H9 (cell line): ENCODE results near the gene MPZL3. TPM values are rescaled to one million over a fixed set of nuclear protein-coding genes. Genes with fewer than 3 reads are reported as not detected.

Experiments used
- DNase-seq: peaks from one replicate; pipeline ENCODE4 v3.0.0-alpha.2; 2017
- H2AFZ ChIP-seq: one replicate; pipeline ENCODE4 v1.6.1; 2013; ENCODE audit warnings: mild to moderate bottlenecking, low read length, control low read depth, moderate library complexity
- H2AK5ac ChIP-seq: 2 replicates; pipeline ENCODE4 v1.6.1; 2013; ENCODE audit warnings: low read length, control low read depth, mixed read lengths; ENCODE audit not compliant: insufficient read length
- H2BK120ac ChIP-seq: one replicate; pipeline ENCODE4 v1.6.1; 2013; ENCODE audit warnings: low read depth, mild to moderate bottlenecking, low read length, control low read depth, inconsistent platforms; ENCODE audit not compliant: poor library complexity, severe bottlenecking
- H2BK12ac ChIP-seq: 2 replicates; pipeline ENCODE4 v1.6.1; 2013; ENCODE audit warnings: low read length, control low read depth, mixed read lengths, low read depth; ENCODE audit not compliant: insufficient read length
- H2BK15ac ChIP-seq: 2 replicates; pipeline ENCODE4 v1.6.1; 2013; ENCODE audit warnings: low read depth, low read length, control low read depth
- H2BK20ac ChIP-seq: one replicate; pipeline ENCODE4 v1.6.1; 2013; ENCODE audit warnings: low read depth, mild to moderate bottlenecking, low read length, control low read depth, inconsistent platforms; ENCODE audit not compliant: poor library complexity, severe bottlenecking
- H2BK5ac ChIP-seq: 2 replicates; pipeline ENCODE4 v1.6.1; 2013; ENCODE audit warnings: low read length, control low read depth, mixed read lengths; ENCODE audit not compliant: insufficient read length
- H3K14ac ChIP-seq: 2 replicates; pipeline ENCODE4 v1.6.1; 2013; ENCODE audit warnings: low read length, control low read depth; ENCODE audit not compliant: insufficient read depth
- H3K18ac ChIP-seq: 2 replicates; pipeline ENCODE4 v1.6.1; 2013; ENCODE audit warnings: low read depth, mild to moderate bottlenecking, mixed read lengths, low read length, control low read depth; ENCODE audit not compliant: insufficient read length
- H3K23ac ChIP-seq: 2 replicates; pipeline ENCODE4 v1.6.1; 2013; ENCODE audit warnings: low read length, control low read depth, mixed read lengths, low read depth; ENCODE audit not compliant: insufficient read length
- H3K23me2 ChIP-seq: 2 replicates; pipeline ENCODE4 v1.6.1; 2013; ENCODE audit warnings: low read depth, mild to moderate bottlenecking, mixed read lengths, low read length, control low read depth; ENCODE audit not compliant: insufficient read length, poor library complexity, severe bottlenecking
- H3K27ac ChIP-seq: 2 replicates; pipeline ENCODE4 v1.5.1; 2013; ENCODE audit warnings: low read length, control low read depth, mixed read lengths, low read depth; ENCODE audit not compliant: insufficient read length
- H3K27me3 ChIP-seq: 2 replicates; pipeline ENCODE4 v1.6.1; 2013; ENCODE audit warnings: low read length, control low read depth, inconsistent platforms; ENCODE audit not compliant: insufficient read depth
- H3K4ac ChIP-seq: 2 replicates; pipeline ENCODE4 v1.6.1; 2013; ENCODE audit warnings: low read depth, mild to moderate bottlenecking, control low read depth, inconsistent platforms, low read length, moderate library complexity
- H3K4me1 ChIP-seq: 2 replicates; pipeline ENCODE4 v1.6.1; 2013; ENCODE audit warnings: low read length, control low read depth, inconsistent platforms; ENCODE audit not compliant: insufficient read depth
- H3K4me2 ChIP-seq: 2 replicates; pipeline ENCODE4 v1.6.1; 2013; ENCODE audit warnings: low read length, control low read depth, mixed read lengths; ENCODE audit not compliant: insufficient read length, insufficient read depth
- H3K56ac ChIP-seq: 2 replicates; pipeline ENCODE4 v1.6.1; 2013; ENCODE audit warnings: low read depth, mild to moderate bottlenecking, mixed read lengths, low read length, control low read depth; ENCODE audit not compliant: insufficient read length
- H3K79me1 ChIP-seq: 2 replicates; pipeline ENCODE4 v1.6.1; 2013; ENCODE audit warnings: low read depth, mild to moderate bottlenecking, moderate library complexity, low read length, control low read depth, inconsistent platforms; ENCODE audit not compliant: insufficient read depth, poor library complexity, severe bottlenecking
- H3K79me2 ChIP-seq: 2 replicates; pipeline ENCODE4 v1.6.1; 2013; ENCODE audit warnings: low read length, control low read depth, inconsistent platforms; ENCODE audit not compliant: insufficient read depth
- H3K9ac ChIP-seq: 2 replicates; pipeline ENCODE4 v1.6.1; 2013; ENCODE audit warnings: low read length, control low read depth, mixed read lengths; ENCODE audit not compliant: insufficient read length; ENCODE audit errors: extremely low read depth
- H3K9me3 ChIP-seq: one replicate; pipeline ENCODE4 v1.6.1; 2013; ENCODE audit warnings: low read depth, low read length, inconsistent platforms; ENCODE audit not compliant: control insufficient read depth
- H3T11ph ChIP-seq: one replicate; pipeline ENCODE4 v1.6.1; 2013; ENCODE audit warnings: mild to moderate bottlenecking, low read length, control low read depth, inconsistent platforms
- H4K20me1 ChIP-seq: one replicate; pipeline ENCODE4 v1.6.1; 2013; ENCODE audit not compliant: control insufficient read depth, insufficient read length, insufficient read depth
- H4K5ac ChIP-seq: 2 replicates; pipeline ENCODE4 v1.6.1; 2013; ENCODE audit warnings: low read depth, mild to moderate bottlenecking, mixed read lengths, low read length, control low read depth; ENCODE audit not compliant: insufficient read length
- H4K8ac ChIP-seq: replicated peaks from 2 replicates; pipeline ENCODE4 v1.6.1; 2013; ENCODE audit warnings: low read length, control low read depth, mixed read lengths, low read depth; ENCODE audit not compliant: insufficient read length
- H4K91ac ChIP-seq: 2 replicates; pipeline ENCODE4 v1.6.1; 2013; ENCODE audit warnings: low read depth, mild to moderate bottlenecking, moderate library complexity, mixed read lengths, low read length, control low read depth; ENCODE audit not compliant: insufficient read length
- H3K27ac Mint-ChIP-seq, 3 experiments: 2 replicates in 2 of 3; 3 replicates in 1 of 3; pipeline ENCODE4 v1.8.0; 2020 to 2021; ENCODE audit warnings: mixed read lengths in 3 of 3, mild to moderate bottlenecking in 1 of 3, moderate library complexity in 1 of 3
- H3K27me3 Mint-ChIP-seq: 2 replicates; pipeline ENCODE4 v1.8.0; 2021; ENCODE audit warnings: low read depth, mild to moderate bottlenecking, moderate library complexity, mixed read lengths
- H3K36me3 Mint-ChIP-seq, 3 experiments: 2 replicates in 2 of 3; 3 replicates in 1 of 3; pipeline ENCODE4 v1.8.0; 2020 to 2021; ENCODE audit warnings: low read depth in 3 of 3, mixed read lengths in 3 of 3; ENCODE audit not compliant: insufficient read depth in 1 of 3
- H3K4me1 Mint-ChIP-seq, 2 experiments: 2 replicates each; pipeline ENCODE4 v1.8.0; 2020; ENCODE audit warnings: mixed read lengths in 2 of 2
- H3K4me3 Mint-ChIP-seq, 2 experiments: 2 replicates in 1 of 2; 3 replicates in 1 of 2; pipeline ENCODE4 v1.8.0; 2020 to 2021; ENCODE audit warnings: mild to moderate bottlenecking in 2 of 2, mixed read lengths in 2 of 2, moderate library complexity in 1 of 2
- H3K9me3 Mint-ChIP-seq, 2 experiments: 2 replicates in 1 of 2; 3 replicates in 1 of 2; pipeline ENCODE4 v1.8.0; 2020; ENCODE audit warnings: mild to moderate bottlenecking in 2 of 2, mixed read lengths in 2 of 2, moderate library complexity in 1 of 2
- WGBS: extraction: QIAGEN DNeasy Blood & Tissue Kit; methylation state at CpG from one replicate; pipeline ENCODE4 v1.1.7; 2013; ENCODE audit warnings: missing lambda C conversion rate, low lambda C conversion rate, mixed read lengths; ENCODE audit not compliant: insufficient read length; ENCODE audit errors: extremely low coverage; 5-methylcytosine and 5-hydroxymethylcytosine counted together
- total RNA-seq: library from RNA; stranded (reverse); gene quantifications from 2 replicates; pipeline ENCODE4 v1.2.1, GENCODE V29; 2021
- TF ChIP-seq, protein P1 (sequence below): fragments of 200-600 bp; sonication (generic); conservative IDR thresholded peaks from 3 replicates; pipeline ENCODE4 v1.8.0; 2021; ENCODE audit warnings: antibody characterized with exemption, mild to moderate bottlenecking

MPZL3 gene
- total RNA-seq, 1 experiment from 2014 or later: 2.6 TPM

- Histone ChIP-seq H2AFZ (no peak overlapping the region), H2BK5ac (no peak overlapping the region), H3K56ac (no peak overlapping the region), H3T11ph (no peak overlapping the region), H2AK5ac (no peak overlapping the region), H4K91ac (no peak overlapping the region), H3K14ac (no peak overlapping the region; the same call in 1 of the 2 replicates), H4K20me1 (no peaks in the 10 kb centered on the region), H3K23ac (no peak overlapping the region), H3K23me2 (no peaks in the 10 kb centered on the region), H2BK15ac (no peak overlapping the region), H2BK20ac (no peak overlapping the region), H2BK12ac (no peak overlapping the region), H3K18ac (no peak overlapping the region), H3K9ac (no peak overlapping the region), H3K4me2 (no peak overlapping the region), H3K4ac (no peak overlapping the region), H3K9me3 (no peaks in the 10 kb centered on the region), H4K5ac (no peak overlapping the region), H3K27me3 (no peaks in the 10 kb centered on the region), H4K8ac (no peak overlapping the region), H3K27ac (no peak overlapping the region), H3K79me2 (no peaks in the 10 kb centered on the region), H3K79me1 (no peaks in the 10 kb centered on the region), H2BK120ac (no peak overlapping the region), H3K4me1 (peaks cover 29% of the 10 kb centered on the region)
- H3K36me3 Mint-ChIP-seq: peaks cover 0 to 14% (median 0%) of the 10 kb centered on the region in 3 experiments; a peak in 3 of 7 replicates
- WGBS: no CpG with 5 or more reads among the region's 7 CpGs
- peak overlapping the region in 1 of 2 experiments; percentile 11; a peak in 1 of 5 replicates for H3K4me3 Mint-ChIP-seq
- peaks cover 0 to 6% of the 10 kb centered on the region in 2 experiments; a peak in 3 of 5 replicates for H3K9me3 Mint-ChIP-seq
- H3K27me3 Mint-ChIP-seq: peaks cover 4% of the 10 kb centered on the region
- no peak for DNase-seq
- TF ChIP-seq, protein P1, sequence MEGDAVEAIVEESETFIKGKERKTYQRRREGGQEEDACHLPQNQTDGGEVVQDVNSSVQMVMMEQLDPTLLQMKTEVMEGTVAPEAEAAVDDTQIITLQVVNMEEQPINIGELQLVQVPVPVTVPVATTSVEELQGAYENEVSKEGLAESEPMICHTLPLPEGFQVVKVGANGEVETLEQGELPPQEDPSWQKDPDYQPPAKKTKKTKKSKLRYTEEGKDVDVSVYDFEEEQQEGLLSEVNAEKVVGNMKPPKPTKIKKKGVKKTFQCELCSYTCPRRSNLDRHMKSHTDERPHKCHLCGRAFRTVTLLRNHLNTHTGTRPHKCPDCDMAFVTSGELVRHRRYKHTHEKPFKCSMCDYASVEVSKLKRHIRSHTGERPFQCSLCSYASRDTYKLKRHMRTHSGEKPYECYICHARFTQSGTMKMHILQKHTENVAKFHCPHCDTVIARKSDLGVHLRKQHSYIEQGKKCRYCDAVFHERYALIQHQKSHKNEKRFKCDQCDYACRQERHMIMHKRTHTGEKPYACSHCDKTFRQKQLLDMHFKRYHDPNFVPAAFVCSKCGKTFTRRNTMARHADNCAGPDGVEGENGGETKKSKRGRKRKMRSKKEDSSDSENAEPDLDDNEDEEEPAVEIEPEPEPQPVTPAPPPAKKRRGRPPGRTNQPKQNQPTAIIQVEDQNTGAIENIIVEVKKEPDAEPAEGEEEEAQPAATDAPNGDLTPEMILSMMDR: no peak
- H3K27ac Mint-ChIP-seq: peak overlapping the region in 2 of 3 experiments; percentile 52 to 91; a peak in 4 of 7 replicates
- peaks cover 59 to 61% of the 10 kb centered on the region in 2 experiments for H3K4me1 Mint-ChIP-seq
These were observed 41.8 kb downstream of the MPZL3 start for GRCh38 chr11:118210323-118210722.
